C4-2B (cell line): ENCODE results near the gene ASL.

Experiments
- CTCF ChIP-seq: fragments of 450-650 bp; conservative IDR thresholded peaks from 2 replicates; pipeline ENCODE4 v1.5.1; 2017; ENCODE audit warnings: mild to moderate bottlenecking
- ZFX ChIP-seq: fragments of 450-650 bp; IDR thresholded peaks from 2 replicates; pipeline ENCODE4 v1.6.1; 2017

- TF ChIP-seq CTCF (no peak), ZFX (no peak)
Measured at GRCh38 chr7:66036788-66037187, 38.8 kb upstream of the ASL start.
